Neural crest cell (in vitro differentiated cells): ENCODE measurements around the gene CFP. TPM values are rescaled to one million over a fixed set of nuclear protein-coding genes. Genes with fewer than 3 reads are reported as not detected.

ENCODE experiments used
- DNase-seq: peaks from one replicate; pipeline ENCODE4 v3.0.0; 2021; ENCODE audit warnings: low read depth, mixed read lengths, low spot score
- H3K27ac Mint-ChIP-seq: one replicate; pipeline ENCODE4 v1.8.0; 2021; ENCODE audit warnings: mild to moderate bottlenecking, mixed read lengths; ENCODE audit not compliant: unreplicated experiment
- H3K27me3 Mint-ChIP-seq: 2 replicates; pipeline ENCODE4 v1.8.0; 2021; ENCODE audit warnings: low read depth, mild to moderate bottlenecking, mixed read lengths
- H3K36me3 Mint-ChIP-seq: 2 replicates; pipeline ENCODE4 v1.8.0; 2021; ENCODE audit warnings: low read depth, mild to moderate bottlenecking, mixed read lengths
- H3K4me1 Mint-ChIP-seq: 2 replicates; pipeline ENCODE4 v1.8.0; 2021; ENCODE audit warnings: mixed read lengths
- H3K4me3 Mint-ChIP-seq: one replicate; pipeline ENCODE4 v1.8.0; 2021; ENCODE audit warnings: mild to moderate bottlenecking, mixed read lengths
- H3K9me3 Mint-ChIP-seq: 2 replicates; pipeline ENCODE4 v1.8.0; 2021; ENCODE audit warnings: mixed read lengths
- total RNA-seq: library from RNA; stranded (reverse); gene quantifications from 2 replicates; pipeline ENCODE4 v1.2.1, GENCODE V29; 2021
- TF ChIP-seq, protein P1 (sequence below): fragments of 200-600 bp; sonication (generic); conservative IDR thresholded peaks from 2 replicates; pipeline ENCODE4 v1.5.0; 2021; ENCODE audit warnings: antibody characterized with exemption, mild to moderate bottlenecking

CFP gene
- total RNA-seq, 1 donor from 2014 or later, result 1.6 TPM

DNA sequence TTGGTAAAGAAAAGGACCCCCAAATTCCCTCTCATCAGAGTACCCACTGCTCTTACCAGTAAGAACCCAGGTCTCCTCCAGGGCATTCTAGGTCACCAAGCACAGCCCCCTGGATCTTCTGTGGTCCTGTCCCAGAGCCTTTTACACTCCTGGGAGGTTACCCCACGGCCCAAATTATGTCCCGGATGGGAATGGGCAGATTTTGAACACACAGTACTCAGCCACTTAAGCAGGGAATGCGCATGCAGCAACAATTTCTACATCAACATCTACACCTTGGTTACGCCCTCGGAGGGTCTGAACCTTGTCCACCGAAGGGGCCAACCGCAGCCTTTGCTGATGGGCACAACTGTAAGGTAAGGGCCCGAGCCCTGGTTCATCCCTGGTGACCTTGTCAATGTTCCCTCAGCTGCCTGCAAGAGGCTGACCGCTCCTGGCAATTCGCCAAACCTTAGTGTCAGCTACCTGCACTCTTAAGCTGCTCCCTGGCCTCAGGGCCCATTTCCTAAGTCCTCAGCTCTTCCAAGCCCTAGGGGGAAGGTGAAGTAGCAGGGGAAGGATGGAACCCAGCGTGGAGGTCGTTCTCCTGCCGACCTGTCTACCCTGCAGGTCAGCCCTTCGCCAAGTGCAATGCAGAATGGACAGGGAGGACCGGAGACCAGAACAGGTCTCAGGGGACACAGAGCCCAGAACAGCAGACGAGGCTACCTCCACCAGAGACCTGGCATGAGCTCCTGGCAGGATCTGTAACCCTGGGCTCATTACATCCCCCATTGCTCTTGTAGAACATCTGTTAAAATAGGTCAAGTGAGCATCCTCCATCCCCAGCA is 41.6 kb downstream of the CFP start:
- Mint-ChIP-seq H3K9me3 (peaks cover 2% of the 10 kb centered on the region), H3K36me3 (peaks cover 4% of the 10 kb centered on the region)

DNA sequence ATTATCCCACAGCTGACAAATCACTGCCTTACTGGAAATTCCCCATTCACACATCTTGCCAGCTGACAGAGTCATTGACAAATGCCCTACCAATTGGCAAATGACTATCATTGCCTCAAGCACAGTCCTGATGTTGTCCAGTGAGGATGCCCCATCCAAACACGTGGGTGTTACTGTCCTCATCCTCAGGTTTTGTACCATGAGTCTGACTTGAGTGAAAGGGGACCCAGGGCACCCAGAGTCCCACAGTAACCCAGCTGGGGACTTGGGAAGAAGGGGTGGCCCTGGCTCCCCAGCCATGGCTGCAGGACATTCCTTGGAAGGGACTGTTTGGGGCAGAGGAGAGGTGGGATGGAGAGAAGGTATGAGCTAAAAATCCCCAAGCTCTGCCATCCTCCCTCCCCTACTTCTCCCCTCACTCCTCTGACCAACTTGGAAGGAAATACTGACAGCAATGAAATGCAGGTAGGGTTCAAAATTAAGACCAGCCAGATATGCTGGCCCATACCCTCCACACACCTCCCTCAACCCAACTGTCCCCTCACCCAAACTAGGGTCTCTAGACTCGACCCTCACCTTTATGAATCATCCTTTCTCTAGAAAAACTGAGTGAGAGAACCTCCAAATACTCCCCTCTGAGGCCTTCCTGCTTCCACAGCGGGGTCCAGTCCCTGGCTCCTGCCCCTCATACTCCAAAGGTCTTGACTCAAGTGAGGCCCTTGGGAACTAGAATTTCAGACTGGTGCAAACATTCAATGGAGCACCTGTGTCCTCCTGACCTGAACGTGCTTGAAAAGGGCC is 42.4 kb downstream of the CFP start:
- peaks cover 2% of the 10 kb centered on the region for H3K9me3 Mint-ChIP-seq
- no peaks in the 10 kb centered on the region for H3K27me3 Mint-ChIP-seq
- H3K27ac Mint-ChIP-seq, result no peak overlapping the region

More for the DNA sequence above, 41.6 kb downstream of the CFP start:
- TF ChIP-seq, protein P1, sequence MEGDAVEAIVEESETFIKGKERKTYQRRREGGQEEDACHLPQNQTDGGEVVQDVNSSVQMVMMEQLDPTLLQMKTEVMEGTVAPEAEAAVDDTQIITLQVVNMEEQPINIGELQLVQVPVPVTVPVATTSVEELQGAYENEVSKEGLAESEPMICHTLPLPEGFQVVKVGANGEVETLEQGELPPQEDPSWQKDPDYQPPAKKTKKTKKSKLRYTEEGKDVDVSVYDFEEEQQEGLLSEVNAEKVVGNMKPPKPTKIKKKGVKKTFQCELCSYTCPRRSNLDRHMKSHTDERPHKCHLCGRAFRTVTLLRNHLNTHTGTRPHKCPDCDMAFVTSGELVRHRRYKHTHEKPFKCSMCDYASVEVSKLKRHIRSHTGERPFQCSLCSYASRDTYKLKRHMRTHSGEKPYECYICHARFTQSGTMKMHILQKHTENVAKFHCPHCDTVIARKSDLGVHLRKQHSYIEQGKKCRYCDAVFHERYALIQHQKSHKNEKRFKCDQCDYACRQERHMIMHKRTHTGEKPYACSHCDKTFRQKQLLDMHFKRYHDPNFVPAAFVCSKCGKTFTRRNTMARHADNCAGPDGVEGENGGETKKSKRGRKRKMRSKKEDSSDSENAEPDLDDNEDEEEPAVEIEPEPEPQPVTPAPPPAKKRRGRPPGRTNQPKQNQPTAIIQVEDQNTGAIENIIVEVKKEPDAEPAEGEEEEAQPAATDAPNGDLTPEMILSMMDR, result no peak
- peaks cover 7% of the 10 kb centered on the region for H3K4me1 Mint-ChIP-seq
- no peak for DNase-seq
- no peak overlapping the region for H3K4me3 Mint-ChIP-seq
- no peak overlapping the region for H3K27ac Mint-ChIP-seq
- H3K27me3 Mint-ChIP-seq, result no peaks in the 10 kb centered on the region

DNA sequence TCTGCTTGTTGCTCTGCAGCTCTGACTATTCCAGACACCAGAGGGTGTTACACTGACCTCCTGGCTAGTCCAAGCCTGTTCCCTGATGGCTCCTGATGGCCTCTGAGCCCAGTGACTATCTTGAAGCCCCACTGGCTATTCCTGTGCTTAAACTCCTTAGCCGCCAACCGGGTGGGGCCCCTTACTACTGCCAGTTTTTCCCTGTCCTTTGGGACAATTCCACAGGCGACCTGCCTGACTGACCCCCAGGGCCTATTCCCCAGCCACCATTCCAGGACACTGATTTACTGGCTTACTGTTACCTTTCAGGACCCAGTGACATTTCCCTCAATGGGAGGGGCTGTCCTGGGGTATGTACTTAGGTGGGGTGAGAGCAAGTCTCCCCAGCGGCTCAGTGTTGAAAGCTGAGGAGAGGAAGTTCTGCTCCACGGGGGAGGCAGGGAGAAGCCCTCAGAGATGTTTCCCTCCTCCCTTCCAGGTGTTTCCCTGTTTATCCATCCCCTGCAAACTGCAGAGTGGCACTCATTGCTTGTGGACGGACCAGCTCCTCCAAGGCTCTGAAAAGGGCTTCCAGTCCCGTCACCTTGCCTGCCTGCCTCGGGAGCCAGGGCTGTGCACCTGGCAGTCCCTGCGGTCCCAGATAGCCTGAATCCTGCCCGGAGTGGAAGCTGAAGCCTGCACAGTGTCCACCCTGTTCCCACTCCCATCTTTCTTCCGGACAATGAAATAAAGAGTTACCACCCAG is 43.5 kb downstream of the CFP start:
- TF ChIP-seq, protein P1, result no peak

More for the DNA sequence above, 42.4 kb downstream of the CFP start:
- Mint-ChIP-seq H3K36me3 (peaks cover 4% of the 10 kb centered on the region), H3K4me1 (peaks cover 7% of the 10 kb centered on the region), H3K4me3 (no peak overlapping the region)
- DNase-seq, result no peak
- TF ChIP-seq, protein P1, result no peak

DNA sequence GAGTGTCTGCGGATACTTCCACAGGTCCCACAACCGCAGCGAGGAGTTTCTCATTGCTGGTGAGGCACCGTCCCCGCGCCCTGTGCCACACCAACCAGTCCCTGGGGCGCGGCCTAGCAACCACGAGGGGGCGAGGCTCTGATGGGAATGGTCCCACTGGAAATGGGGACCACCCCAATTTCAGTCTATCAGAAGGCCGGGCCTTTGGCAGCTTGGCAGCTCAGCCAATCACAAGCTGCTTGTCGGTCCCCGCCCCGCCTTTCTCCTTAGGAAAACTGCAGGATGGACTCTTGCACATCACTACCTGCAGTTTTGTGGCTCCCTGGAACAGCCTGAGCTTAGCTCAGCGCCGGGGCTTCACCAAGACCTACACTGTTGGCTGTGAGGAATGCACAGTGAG is 44.5 kb downstream of the CFP start:
- Mint-ChIP-seq H3K27me3 (no peaks in the 10 kb centered on the region), H3K36me3 (peaks cover 4% of the 10 kb centered on the region), H3K4me1 (peaks cover 13% of the 10 kb centered on the region), H3K9me3 (peaks cover 2% of the 10 kb centered on the region), H3K27ac (no peak overlapping the region), H3K4me3 (no peak overlapping the region)
- DNase-seq, result no peak
- TF ChIP-seq, protein P1, result no peak

More for the DNA sequence above, 43.5 kb downstream of the CFP start:
- DNase-seq, result no peak
- Mint-ChIP-seq H3K27me3 (no peaks in the 10 kb centered on the region), H3K9me3 (peaks cover 2% of the 10 kb centered on the region), H3K4me3 (no peak overlapping the region), H3K27ac (no peak overlapping the region), H3K36me3 (peaks cover 4% of the 10 kb centered on the region), H3K4me1 (peaks cover 13% of the 10 kb centered on the region)

DNA sequence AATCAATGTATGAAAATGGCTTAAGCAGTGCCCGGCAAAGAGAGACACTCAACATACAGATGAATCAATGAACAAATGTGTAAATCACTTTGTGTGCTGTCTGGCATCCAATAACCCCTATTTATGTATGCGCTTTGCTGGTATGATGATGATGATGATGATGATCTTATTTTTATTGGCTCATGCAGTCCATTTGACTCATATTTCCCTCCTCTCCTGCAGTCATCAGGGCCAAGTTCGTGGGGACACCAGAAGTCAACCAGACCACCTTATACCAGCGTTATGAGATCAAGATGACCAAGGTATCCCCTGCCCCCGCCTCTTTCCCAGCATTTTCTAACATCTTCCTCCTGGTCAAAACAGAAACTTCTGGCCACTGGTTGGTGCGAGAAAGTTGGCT is 45.0 kb downstream of the CFP start:
- no peak overlapping the region for H3K27ac Mint-ChIP-seq
- H3K27me3 Mint-ChIP-seq, result no peaks in the 10 kb centered on the region
- peaks cover 2% of the 10 kb centered on the region for H3K9me3 Mint-ChIP-seq
- TF ChIP-seq, protein P1, result no peak
- H3K36me3 Mint-ChIP-seq, result peaks cover 4% of the 10 kb centered on the region
- DNase-seq, result no peak
- peaks cover 13% of the 10 kb centered on the region for H3K4me1 Mint-ChIP-seq
- H3K4me3 Mint-ChIP-seq, result no peak overlapping the region
